Right ventricle myocardium inferior (tissue), 1 donor: Measurements from ENCODE around the gene TMC6. TPM values are rescaled to one million over a fixed set of nuclear protein-coding genes. Genes with fewer than 3 reads are reported as not detected.
"Not testable (repeated sequence)": the region's sequence is repeated elsewhere in the genome, so short reads cannot be mapped to it uniquely, and the experiment has no call there.

Experiments used
- ATAC-seq: fragments of 200-7000 bp; cut with Tn5 transposase; one replicate; pipeline ENCODE4 v1.9.1; 2020; ENCODE audit warnings: mild to moderate bottlenecking, moderate library complexity
- DNase-seq: peaks from one replicate; pipeline ENCODE4 v3.0.0; 2021; ENCODE audit errors: missing footprints
- intact Hi-C: fragments of 100-400 bp; cut with DNase I; formaldehyde crosslinking; loops from one replicate; pipeline ENCODE4 v1.11.0; 2022
- total RNA-seq: library from RNA; stranded (reverse); fragmentation: NEBNext Ultra II Directional; extraction: Animal tissue kit (Norgen Biotek cat#: 25700); gene quantifications from one replicate; pipeline ENCODE4 v1.2.1, GENCODE V29; 2021
- donor health status: DM: no; HTN: yes; CAD: no; lungs with severe emphysema.

Gene TMC6
- total RNA-seq, 1 donor from 2014 or later = 77.0 TPM

GRCh38 chr17:78104540-78104941 lies 24.0 kb downstream of the TMC6 start:
- no peak for ATAC-seq
- intact Hi-C loops = no loop called here
- DNase-seq = peak; percentile 33

GRCh38 chr17:78103311-78103710 lies 25.2 kb downstream of the TMC6 start:
- no peak for DNase-seq
- ATAC-seq = no peak
- intact Hi-C loops = no loop called here

DNA sequence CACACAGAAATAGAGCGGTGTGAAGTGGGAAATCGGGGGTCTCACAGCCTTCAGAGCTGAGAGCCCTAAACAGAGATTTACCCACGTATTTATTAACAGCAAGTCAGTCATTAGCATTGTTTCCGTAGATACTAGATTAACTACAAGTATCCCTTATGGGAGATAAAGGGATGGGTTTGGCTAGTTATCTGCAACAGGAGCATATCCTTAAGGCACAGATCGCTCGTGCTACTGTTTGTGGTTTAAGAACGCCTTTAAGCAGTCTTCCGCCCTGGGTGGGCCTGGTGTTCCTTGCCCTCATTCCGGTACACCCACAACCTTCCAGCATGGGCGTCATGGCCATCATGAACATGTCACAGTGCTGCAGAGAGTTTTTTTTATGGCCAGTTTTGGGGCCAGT lies 27.0 kb downstream of the TMC6 start:
- DNase-seq = peak; percentile 37
- no peak for ATAC-seq
- intact Hi-C loops = no loop called here

DNA sequence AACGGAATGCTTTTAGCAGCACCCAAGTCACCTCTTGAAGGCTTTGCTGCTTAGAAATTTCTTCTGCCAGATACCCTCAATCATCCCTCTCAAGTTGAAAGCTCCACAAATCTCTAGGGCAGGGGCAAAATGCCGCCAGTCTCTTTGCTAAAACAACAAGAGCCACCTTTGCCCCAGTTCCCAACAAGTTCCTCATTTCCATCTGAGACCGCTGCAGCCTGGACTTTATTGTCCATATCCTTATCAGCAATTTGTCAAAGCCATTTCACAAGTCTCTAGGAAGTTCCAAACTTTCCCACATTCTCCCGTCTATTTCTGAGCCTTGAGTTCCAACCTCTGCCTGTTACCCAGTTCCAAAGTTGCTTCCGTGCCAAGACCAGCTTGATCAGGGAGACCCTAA lies 27.4 kb downstream of the TMC6 start:
- DNase-seq (no peak), ATAC-seq (no peak)
- intact Hi-C loops = no loop called here

DNA sequence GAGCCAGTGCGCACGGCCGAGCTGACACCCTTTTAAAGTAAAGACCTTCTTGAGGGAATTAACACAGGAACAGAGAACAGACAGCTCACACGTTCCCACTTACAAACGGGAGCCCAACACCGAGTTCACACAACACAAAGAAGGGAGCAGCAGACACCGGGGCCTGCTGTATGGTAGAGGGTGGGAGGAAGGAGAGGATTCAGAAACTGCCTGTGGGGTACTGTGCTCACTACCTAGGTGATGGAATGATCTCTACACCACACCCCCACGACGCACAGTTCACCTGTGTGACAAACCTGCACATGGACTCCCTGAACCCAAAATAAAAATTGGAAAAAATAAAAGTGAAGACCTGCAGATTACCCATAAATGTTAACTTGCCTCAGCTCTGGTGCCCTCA lies 32.5 kb downstream of the TMC6 start:
- no peak for DNase-seq
- intact Hi-C loops = no loop called here
- no peak for ATAC-seq

GRCh38 chr17:78095035-78095434 lies 33.5 kb downstream of the TMC6 start:
- ATAC-seq (no peak), DNase-seq (no peak)
- intact Hi-C loops = no loop called here

DNA sequence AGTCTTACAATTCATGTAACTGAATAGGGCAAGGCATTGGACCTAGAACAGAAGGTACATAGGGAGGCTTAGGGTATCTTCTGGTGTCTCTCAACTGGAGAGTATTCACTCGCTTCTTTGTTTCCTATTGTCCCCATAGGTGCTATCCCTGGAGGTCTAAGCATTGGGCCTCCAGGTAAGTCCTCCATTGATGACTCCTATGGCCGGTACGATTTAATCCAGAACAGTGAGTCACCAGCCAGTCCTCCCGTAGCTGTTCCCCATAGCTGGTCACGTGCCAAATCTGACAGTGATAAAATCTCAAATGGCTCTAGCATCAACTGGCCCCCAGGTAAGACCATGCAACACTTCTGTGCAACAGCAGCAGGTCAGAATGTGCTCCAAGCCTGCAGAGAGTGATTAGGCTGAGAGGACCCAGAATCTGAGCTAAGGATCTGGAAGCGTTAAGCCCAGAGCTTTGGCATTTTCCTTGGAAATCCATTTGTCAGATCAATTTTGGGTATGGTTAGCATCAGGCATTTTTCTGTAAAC lies 35.7 kb downstream of the TMC6 start:
- no peak for DNase-seq
- intact Hi-C loops = no loop called here

GRCh38 chr17:78089576-78090281 lies 38.8 kb downstream of the TMC6 start:
- DNase-seq (no peak), ATAC-seq (peak; percentile 32)
- intact Hi-C loops = loop anchor here (10.0 kb wide), 1 partner anchor 65 kb away; no protein-coding TSS in a partner anchor

More for the DNA sequence above, 35.7 kb downstream of the TMC6 start:
- no peak for ATAC-seq

- DNase-seq (no peak), ATAC-seq (no peak)
- intact Hi-C loops = loop anchor here (10.0 kb wide), 1 partner anchor 64 kb away; no protein-coding TSS in a partner anchor
Measured at GRCh38 chr17:78088529-78088928, 40.0 kb downstream of the TMC6 start.

DNA sequence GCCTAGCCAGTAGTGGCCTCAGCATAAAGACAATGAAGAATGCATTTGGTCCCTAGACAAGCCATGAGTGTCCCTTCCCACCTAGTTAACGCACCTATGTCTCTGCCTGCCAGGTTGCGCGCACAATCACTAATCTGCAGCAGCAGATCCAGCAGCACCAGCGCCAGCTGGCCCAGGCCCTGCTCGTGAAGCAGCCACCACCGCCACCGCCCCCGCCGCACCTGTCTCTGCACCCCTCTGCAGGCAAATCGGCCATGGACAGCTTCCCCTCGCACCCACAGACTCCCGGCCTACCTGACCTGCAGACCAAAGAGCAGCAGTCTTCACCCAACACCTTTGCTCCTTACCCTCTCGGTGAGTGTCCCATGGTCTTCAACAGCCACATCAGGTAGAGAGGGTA lies 41.8 kb downstream of the TMC6 start:
- no peak for ATAC-seq
- DNase-seq = no peak
- intact Hi-C loops = loop anchor here (10.0 kb wide), 1 partner anchor 62 kb away; no protein-coding TSS in a partner anchor

- ATAC-seq = no peak
- intact Hi-C loops = loop anchor here (10.0 kb wide), 1 partner anchor 58 kb away; no protein-coding TSS in a partner anchor
- DNase-seq = no peak
Measured at GRCh38 chr17:78082988-78083387, 45.6 kb downstream of the TMC6 start.

DNA sequence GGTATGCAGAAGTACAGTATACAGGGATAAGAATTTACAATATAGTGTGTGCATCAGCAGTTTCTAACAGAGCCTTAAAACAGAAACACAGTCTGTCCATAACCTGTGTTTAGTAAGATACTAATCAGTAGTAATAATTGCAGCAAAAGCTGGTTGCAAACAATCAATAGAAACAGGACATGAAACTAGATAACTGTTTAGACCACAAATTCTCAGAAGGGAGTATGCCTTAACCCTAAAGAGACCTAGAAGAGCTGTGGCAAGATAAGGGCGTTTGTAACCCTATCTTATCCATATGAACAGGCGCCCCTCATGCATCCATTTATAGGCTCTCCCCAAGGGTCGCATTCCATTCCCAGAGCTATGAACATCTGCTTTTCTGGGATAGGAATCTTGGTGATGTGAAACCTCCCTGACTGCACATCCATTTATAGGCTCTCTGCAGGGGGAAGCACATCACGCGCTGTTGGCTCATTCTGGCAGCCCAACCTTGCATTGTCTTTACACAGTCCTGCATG lies 46.1 kb downstream of the TMC6 start:
- DNase-seq, ATAC-seq: not testable (repeated sequence)
- intact Hi-C loops = loop anchor here (10.0 kb wide), 1 partner anchor 58 kb away; no protein-coding TSS in a partner anchor

DNA sequence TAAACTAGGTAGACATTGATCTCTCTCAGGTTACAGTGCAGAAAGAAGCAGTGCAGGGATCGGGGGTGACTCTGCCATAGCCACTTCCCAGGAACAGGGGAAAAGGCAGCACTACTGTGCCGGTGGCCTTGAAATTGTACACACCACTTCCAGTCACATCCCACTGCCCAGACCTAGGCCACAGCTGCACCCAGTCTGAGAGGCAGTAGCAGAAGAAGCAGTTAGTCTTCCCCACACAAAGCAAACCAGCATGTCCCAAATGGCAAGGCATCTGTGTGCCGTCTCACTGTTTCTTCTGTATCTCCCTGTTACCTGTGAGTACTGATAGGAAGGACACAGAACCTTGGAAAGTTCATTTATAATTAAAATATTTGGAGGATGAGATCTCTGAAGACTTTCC lies 47.0 kb downstream of the TMC6 start:
- DNase-seq = no peak
- intact Hi-C loops = loop anchor here (10.0 kb wide), 1 partner anchor 57 kb away; no protein-coding TSS in a partner anchor
- ATAC-seq = no peak

DNA sequence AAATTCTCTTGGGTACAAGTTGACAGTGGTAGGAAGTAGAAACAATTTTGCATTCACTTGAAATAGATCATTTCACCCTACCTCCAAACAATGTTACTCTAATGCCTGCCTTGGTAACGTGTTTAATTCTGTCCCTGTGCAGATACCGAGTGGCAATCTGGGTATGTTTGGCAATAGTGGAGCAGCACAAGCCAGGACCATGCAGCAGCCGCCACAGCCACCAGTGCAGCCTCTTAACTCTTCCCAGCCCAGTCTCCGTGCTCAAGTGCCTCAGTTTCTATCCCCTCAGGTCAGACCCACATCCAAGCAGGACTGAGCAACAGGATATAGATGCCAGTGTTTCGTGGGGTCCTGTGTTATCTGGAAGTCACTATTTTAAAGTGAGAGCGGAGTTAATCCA lies 49.3 kb downstream of the TMC6 start:
- ATAC-seq = peak; percentile 88
- intact Hi-C loops = no loop called here
- DNase-seq = no peak

DNA sequence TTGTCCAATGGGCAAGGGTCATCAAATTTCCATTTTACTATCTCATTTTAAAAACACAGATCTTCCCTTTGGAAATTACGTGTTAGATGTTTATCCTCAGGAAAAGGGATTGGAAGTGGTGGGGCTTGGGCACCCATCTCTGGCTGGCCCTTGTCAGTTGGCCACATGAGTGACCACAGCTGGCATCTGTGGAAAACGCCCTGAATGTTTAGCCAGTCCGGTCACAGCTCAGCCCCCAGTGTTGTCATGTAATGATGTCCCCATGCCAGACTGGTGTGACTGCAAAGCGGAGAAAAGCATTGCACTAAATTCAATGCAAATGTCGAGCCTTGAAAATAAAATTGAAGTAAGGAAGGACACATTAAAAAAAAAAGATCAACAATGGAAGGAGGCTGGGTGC lies 53.0 kb downstream of the TMC6 start:
- ATAC-seq (no peak), DNase-seq (no peak)
- intact Hi-C loops = no loop called here

- intact Hi-C loops = no loop called here
- no peak for DNase-seq
- ATAC-seq = no peak
Measured at GRCh38 chr17:78075011-78075410, 53.5 kb downstream of the TMC6 start.

DNA sequence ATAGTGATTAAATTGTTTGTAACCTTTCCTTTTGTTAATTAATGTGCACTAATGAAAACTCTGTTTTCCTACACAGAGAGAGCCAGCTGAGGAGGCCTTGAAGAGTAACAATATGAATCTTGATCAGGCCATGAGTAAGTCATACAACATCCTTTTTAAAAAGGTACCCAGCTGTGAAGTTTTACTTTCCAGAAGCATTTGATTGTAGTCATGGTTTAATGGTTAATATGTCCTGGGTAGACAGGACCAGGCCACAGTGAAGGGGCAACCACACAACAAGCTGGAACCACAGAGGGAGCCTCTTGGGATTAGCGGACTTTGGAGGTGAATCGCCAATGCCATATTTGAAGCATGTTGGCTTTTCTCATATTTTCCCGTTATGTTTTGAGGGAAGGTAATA lies 55.6 kb downstream of the TMC6 start:
- DNase-seq (no peak), ATAC-seq (no peak)
- intact Hi-C loops = no loop called here

GRCh38 chr17:78069695-78070094 lies 58.9 kb downstream of the TMC6 start:
- ATAC-seq (no peak), DNase-seq (no peak)
- intact Hi-C loops = no loop called here

GRCh38 chr17:78066976-78067375 lies 61.6 kb downstream of the TMC6 start:
- ATAC-seq, DNase-seq, intact Hi-C loops: not testable (repeated sequence)

DNA sequence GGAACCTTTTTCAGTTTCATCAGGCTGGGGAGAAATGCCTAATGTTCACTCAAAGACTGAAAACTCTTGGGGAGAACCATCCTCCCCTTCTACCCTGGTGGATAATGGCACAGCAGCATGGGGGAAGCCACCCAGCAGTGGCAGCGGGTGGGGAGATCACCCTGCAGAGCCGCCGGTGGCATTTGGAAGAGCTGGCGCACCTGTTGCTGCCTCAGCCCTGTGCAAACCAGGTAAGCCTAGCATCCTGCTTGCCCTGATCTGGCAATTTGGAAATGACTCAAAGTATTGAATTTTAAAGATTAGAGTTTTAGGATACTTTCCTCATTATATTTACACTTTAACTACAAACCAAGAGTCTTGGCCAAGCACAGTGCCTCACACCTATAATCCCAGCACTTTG lies 63.8 kb downstream of the TMC6 start:
- intact Hi-C loops = no loop called here
- ATAC-seq (no peak), DNase-seq (no peak)
